ENCODE results near the gene SRBD1. TPM values are rescaled to one million over a fixed set of nuclear protein-coding genes. Genes with fewer than 3 reads are reported as not detected.

Gene SRBD1
- polyA plus RNA-seq, 3 donors, result 5.8 to 9.2 (median 7.0) TPM

- H3K27me3 ChIP-seq (ENCODE audit: control insufficient read depth in 2 of 2, insufficient read depth in 2 of 2, low read length in 2 of 2), result no peaks in the 10 kb centered on the region
- no peak overlapping the region for H3K4me3 ChIP-seq (replicated peaks in 1 of 3; ENCODE audit: low read depth in 2 of 3, low read length in 3 of 3)
- Mint-ChIP-seq H3K9me3 (peaks cover 0 to 4% (median 0%) of the 10 kb centered on the region in 7 donors), H3K27ac (no peak overlapping the region), H3K27me3 (ENCODE audit: low read depth in 3 of 3) (peaks cover 0 to 6% (median 4%) of the 10 kb centered on the region in 3 donors), H3K4me1 (no peaks in the 10 kb centered on the region), H3K36me3 (no peaks in the 10 kb centered on the region), H3K4me3 (no peak overlapping the region)
- WGBS (ENCODE audit: insufficient coverage), result 100% methylated on average over 1 of the region's 2 CpGs
- intact Hi-C loops (cut with micrococcal nuclease), result no loop called here
- H3K27ac ChIP-seq (ENCODE audit: low read depth in 1 of 2, low read length in 2 of 2), result no peak overlapping the region
- no peak overlapping the region for H3K9ac ChIP-seq (ENCODE audit: insufficient read depth, low read length, poor library complexity, severe bottlenecking)
- H3K9me3 ChIP-seq (replicated peaks in 1 of 2; ENCODE audit: control insufficient read depth in 1 of 2, insufficient read depth in 1 of 2, low read length in 2 of 2), result no peaks in the 10 kb centered on the region
- no peak overlapping the region for H3K4me2 ChIP-seq (replicated peaks; ENCODE audit: extremely low read depth, low read length, poor library complexity, severe bottlenecking)
- no peak for DNase-seq
- no peaks in the 10 kb centered on the region for H3K4me1 ChIP-seq (ENCODE audit: control insufficient read depth in 1 of 2, insufficient read depth in 2 of 2, low read length in 2 of 2)
- no peaks in the 10 kb centered on the region for H4K20me1 ChIP-seq (ENCODE audit: insufficient read depth, low read length)
- H3K36me3 ChIP-seq (replicated peaks in 1 of 2; ENCODE audit: control insufficient read depth in 1 of 2, insufficient read depth in 2 of 2, low read length in 2 of 2), result no peaks in the 10 kb centered on the region
- H2AFZ ChIP-seq (ENCODE audit: insufficient read depth, low read depth, low read length, poor library complexity, severe bottlenecking), result no peak overlapping the region
- no peak for TF ChIP-seq CTCF (IDR thresholded peaks at IDR 0.05)
- H3K79me2 ChIP-seq (ENCODE audit: insufficient read depth, low read length), result no peaks in the 10 kb centered on the region
Measured at GRCh38 chr2:45353879-45354278, 257.2 kb downstream of the SRBD1 start.

- no peaks in the 10 kb centered on the region for H3K36me3 ChIP-seq (replicated peaks in 1 of 2; ENCODE audit: control insufficient read depth in 1 of 2, insufficient read depth in 2 of 2, low read length in 2 of 2)
- no peaks in the 10 kb centered on the region for H3K4me1 ChIP-seq (ENCODE audit: control insufficient read depth in 1 of 2, insufficient read depth in 2 of 2, low read length in 2 of 2)
- H3K79me2 ChIP-seq (ENCODE audit: insufficient read depth, low read length), result no peaks in the 10 kb centered on the region
- 80% methylated on average over 1 of the region's 2 CpGs for WGBS (ENCODE audit: insufficient coverage)
- no peak overlapping the region for H3K4me2 ChIP-seq (replicated peaks; ENCODE audit: extremely low read depth, low read length, poor library complexity, severe bottlenecking)
- H3K4me3 Mint-ChIP-seq, result no peak overlapping the region
- no peak overlapping the region for H2AFZ ChIP-seq (ENCODE audit: insufficient read depth, low read depth, low read length, poor library complexity, severe bottlenecking)
- H3K27me3 ChIP-seq (ENCODE audit: control insufficient read depth in 2 of 2, insufficient read depth in 2 of 2, low read length in 2 of 2), result no peaks in the 10 kb centered on the region
- no peaks in the 10 kb centered on the region for H3K36me3 Mint-ChIP-seq
- H3K9me3 Mint-ChIP-seq, result peaks cover 0 to 8% (median 2%) of the 10 kb centered on the region in 7 donors
- no peaks in the 10 kb centered on the region for H4K20me1 ChIP-seq (ENCODE audit: insufficient read depth, low read length)
- no peaks in the 10 kb centered on the region for H3K9me3 ChIP-seq (replicated peaks in 1 of 2; ENCODE audit: control insufficient read depth in 1 of 2, insufficient read depth in 1 of 2, low read length in 2 of 2)
- DNase-seq, result no peak
- H3K4me3 ChIP-seq (replicated peaks in 1 of 3; ENCODE audit: low read depth in 2 of 3, low read length in 3 of 3), result no peak overlapping the region
- no peak overlapping the region for H3K27ac Mint-ChIP-seq
- no peak overlapping the region for H3K27ac ChIP-seq (ENCODE audit: low read depth in 1 of 2, low read length in 2 of 2)
- intact Hi-C loops (cut with micrococcal nuclease), result no loop called here
- peaks cover 0 to 6% (median 4%) of the 10 kb centered on the region in 3 donors for H3K27me3 Mint-ChIP-seq (ENCODE audit: low read depth in 3 of 3)
- H3K9ac ChIP-seq (ENCODE audit: insufficient read depth, low read length, poor library complexity, severe bottlenecking), result no peak overlapping the region
- no peaks in the 10 kb centered on the region for H3K4me1 Mint-ChIP-seq
- no peak for TF ChIP-seq CTCF (IDR thresholded peaks at IDR 0.05)
Measured at GRCh38 chr2:45352506-45352905, 258.6 kb downstream of the SRBD1 start.
